GM18870 (cell line): ENCODE measurements around the gene TMEM69.
"Not testable (repeated sequence)": the region's sequence is repeated elsewhere in the genome, so short reads cannot be mapped to it uniquely, and the experiment has no call there.

Source experiments
- ATAC-seq: cut with Tn5 transposase; IDR thresholded peaks from one replicate; pipeline ENCODE4 v1.9.1; 2021; ENCODE audit warnings: moderate library complexity; ENCODE audit not compliant: unreplicated experiment

The TMEM69 gene

GRCh38 chr1:45687754-45688740 lies at the start of gene TMEM69:
Gene TMEM69, plus strand, starts transcription at chr1:45688181. Its CDS starts 2,888 bp downstream, at chr1:45691069.
- ATAC-seq = no peak

- ATAC-seq = no peak
These were observed 47.7 kb upstream of the TMEM69 start for GRCh38 chr1:45640293-45640692.

- no peak for ATAC-seq
These were observed 44.7 kb upstream of the TMEM69 start for GRCh38 chr1:45643321-45643720.

- ATAC-seq = no peak
These were observed 44.0 kb upstream of the TMEM69 start for GRCh38 chr1:45643978-45644377.

GRCh38 chr1:45644661-45645060 lies 43.3 kb upstream of the TMEM69 start:
- no peak for ATAC-seq

GRCh38 chr1:45647248-45648021 lies 40.5 kb upstream of the TMEM69 start:
- ATAC-seq = no peak

- no peak for ATAC-seq
These were observed 33.3 kb upstream of the TMEM69 start for GRCh38 chr1:45654540-45655280.

- no peak for ATAC-seq
These were observed 31.3 kb upstream of the TMEM69 start for GRCh38 chr1:45656573-45657226.

- no peak for ATAC-seq
These were observed 29.8 kb upstream of the TMEM69 start for GRCh38 chr1:45658171-45658570.

GRCh38 chr1:45659222-45659621 lies 28.8 kb upstream of the TMEM69 start:
- ATAC-seq = no peak

GRCh38 chr1:45660336-45660735 lies 27.6 kb upstream of the TMEM69 start:
- ATAC-seq = no peak

- ATAC-seq = no peak
These were observed 21.1 kb upstream of the TMEM69 start for GRCh38 chr1:45666836-45667235.

GRCh38 chr1:45667321-45668111 lies 20.5 kb upstream of the TMEM69 start:
- no peak for ATAC-seq

- ATAC-seq = no peak
These were observed 19.5 kb upstream of the TMEM69 start for GRCh38 chr1:45668526-45668925.

- ATAC-seq = no peak
These were observed 18.6 kb upstream of the TMEM69 start for GRCh38 chr1:45669379-45669778.

GRCh38 chr1:45669859-45670655 lies 17.9 kb upstream of the TMEM69 start:
- ATAC-seq = no peak

- ATAC-seq = no peak
These were observed 14.0 kb upstream of the TMEM69 start for GRCh38 chr1:45673956-45674355.

- ATAC-seq = no peak
These were observed 13.5 kb upstream of the TMEM69 start for GRCh38 chr1:45674478-45674877.

GRCh38 chr1:45676553-45676952 lies 11.4 kb upstream of the TMEM69 start:
- not testable (repeated sequence) for ATAC-seq
